Activated T-helper 17 cell treated with anti-CD3 and anti-CD28 coated beads, Interleukin-2, amount 50 U/mL, for 72 hours (primary cell): ENCODE results near the gene TMEM18. TPM values are rescaled to one million over a fixed set of nuclear protein-coding genes. Genes with fewer than 3 reads are reported as not detected.

Experiments used
- ATAC-seq: fragments of 150-1000 bp; cut with Tn5 transposase; replicated peaks from 2 replicates; pipeline ENCODE4 v1.10.0; 2021; ENCODE audit warnings: mild to moderate bottlenecking, moderate library complexity
- H3K27ac Mint-ChIP-seq: one replicate; pipeline ENCODE4 v1.8.0; 2022; ENCODE audit warnings: mixed read lengths
- H3K27me3 Mint-ChIP-seq: one replicate; pipeline ENCODE4 v1.8.0; 2022; ENCODE audit warnings: mixed read lengths
- H3K36me3 Mint-ChIP-seq: one replicate; pipeline ENCODE4 v1.8.0; 2022; ENCODE audit warnings: low read depth, mild to moderate bottlenecking, mixed read lengths
- H3K4me1 Mint-ChIP-seq: one replicate; pipeline ENCODE4 v1.8.0; 2022; ENCODE audit warnings: mixed read lengths
- H3K4me3 Mint-ChIP-seq: one replicate; pipeline ENCODE4 v1.8.0; 2022; ENCODE audit warnings: mild to moderate bottlenecking, mixed read lengths
- H3K9me3 Mint-ChIP-seq: one replicate; pipeline ENCODE4 v1.8.0; 2022; ENCODE audit warnings: mixed read lengths
- total RNA-seq, 2 donors: library from RNA; stranded (reverse); gene quantifications; one replicate each; pipeline ENCODE4 v1.2.3, GENCODE V29; 2022

TMEM18 gene
- total RNA-seq, 2 donors from 2014 or later: 35.4 to 36.6 TPM

DNA sequence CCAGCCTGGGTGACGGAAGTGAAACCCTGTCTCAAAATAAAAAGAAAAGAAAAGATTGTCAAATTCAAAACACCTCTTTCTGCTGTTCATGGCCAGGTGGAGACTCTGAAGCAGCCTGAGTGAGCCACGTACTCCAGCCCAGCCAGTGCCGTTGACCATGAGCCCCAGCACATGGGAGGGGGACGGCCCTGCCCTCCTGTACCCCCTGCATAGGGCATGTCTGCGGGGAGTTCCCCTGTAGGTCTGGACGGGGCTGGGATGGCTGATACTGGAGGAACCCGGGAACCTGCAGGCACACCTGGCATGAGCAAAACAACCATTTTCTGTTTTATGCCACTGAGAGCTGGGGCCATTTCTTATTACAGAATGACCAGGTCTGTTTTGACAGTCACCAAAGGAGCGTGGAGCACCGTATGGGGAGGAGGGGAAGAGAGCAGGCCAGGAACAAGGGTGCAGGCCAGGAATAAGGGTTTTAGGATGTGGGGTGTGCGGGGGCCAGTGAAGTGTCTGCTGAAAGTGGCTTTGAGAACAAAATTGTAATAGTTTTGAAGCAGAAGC lies 30.1 kb downstream of the TMEM18 start:
- Mint-ChIP-seq H3K27ac (no peak overlapping the region), H3K27me3 (peaks cover 10% of the 10 kb centered on the region), H3K36me3 (no peaks in the 10 kb centered on the region), H3K9me3 (no peaks in the 10 kb centered on the region), H3K4me1 (no peaks in the 10 kb centered on the region), H3K4me3 (no peak overlapping the region)
- no peak for ATAC-seq

DNA sequence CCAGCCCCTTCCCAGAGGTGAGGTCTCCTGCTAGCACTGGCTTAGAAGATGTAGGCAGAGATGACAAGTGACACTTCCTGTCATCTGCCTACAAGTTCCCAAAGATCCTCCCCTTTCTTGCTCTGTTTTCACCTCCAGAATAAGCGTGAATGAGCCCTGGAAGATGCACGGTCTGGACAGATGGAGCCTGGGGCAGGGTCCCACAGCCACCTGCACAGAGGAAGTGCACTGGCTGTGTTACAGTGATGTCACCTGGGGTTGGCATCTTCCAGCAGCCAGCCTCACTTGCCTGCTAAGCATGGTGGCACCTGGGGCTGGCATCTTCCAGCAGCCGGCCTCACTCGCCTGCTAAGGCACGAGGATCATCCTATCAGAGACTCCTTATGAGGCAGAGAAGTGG lies 32.3 kb downstream of the TMEM18 start:
- H3K36me3 Mint-ChIP-seq: no peaks in the 10 kb centered on the region
- no peak for ATAC-seq
- H3K4me1 Mint-ChIP-seq: no peaks in the 10 kb centered on the region
- H3K9me3 Mint-ChIP-seq: no peaks in the 10 kb centered on the region
- H3K4me3 Mint-ChIP-seq: no peak overlapping the region
- no peak overlapping the region for H3K27ac Mint-ChIP-seq
- peaks cover 10% of the 10 kb centered on the region for H3K27me3 Mint-ChIP-seq

DNA sequence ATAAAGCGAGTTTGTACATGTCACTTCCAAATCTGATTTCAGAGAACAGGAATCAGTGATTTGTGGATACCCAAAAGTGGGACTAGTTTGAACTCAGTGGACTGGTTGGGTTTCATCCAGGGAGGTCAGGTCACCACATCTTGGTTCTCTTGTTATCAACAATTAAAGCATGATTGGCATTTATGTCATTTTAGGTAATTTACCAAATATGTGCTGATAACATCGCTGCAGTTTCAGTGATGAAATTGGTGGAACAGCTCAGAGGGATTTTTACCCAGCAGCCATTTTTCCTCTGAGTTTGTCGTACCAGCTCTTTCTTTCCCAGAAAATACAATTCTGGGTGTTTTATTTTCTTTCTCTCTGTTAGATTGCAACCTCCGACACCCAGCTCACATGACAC lies 33.4 kb downstream of the TMEM18 start:
- H3K27me3 Mint-ChIP-seq: peaks cover 10% of the 10 kb centered on the region
- no peak overlapping the region for H3K4me3 Mint-ChIP-seq
- H3K36me3 Mint-ChIP-seq: no peaks in the 10 kb centered on the region
- no peak for ATAC-seq
- H3K4me1 Mint-ChIP-seq: no peaks in the 10 kb centered on the region
- H3K27ac Mint-ChIP-seq: no peak overlapping the region
- H3K9me3 Mint-ChIP-seq: no peaks in the 10 kb centered on the region

DNA sequence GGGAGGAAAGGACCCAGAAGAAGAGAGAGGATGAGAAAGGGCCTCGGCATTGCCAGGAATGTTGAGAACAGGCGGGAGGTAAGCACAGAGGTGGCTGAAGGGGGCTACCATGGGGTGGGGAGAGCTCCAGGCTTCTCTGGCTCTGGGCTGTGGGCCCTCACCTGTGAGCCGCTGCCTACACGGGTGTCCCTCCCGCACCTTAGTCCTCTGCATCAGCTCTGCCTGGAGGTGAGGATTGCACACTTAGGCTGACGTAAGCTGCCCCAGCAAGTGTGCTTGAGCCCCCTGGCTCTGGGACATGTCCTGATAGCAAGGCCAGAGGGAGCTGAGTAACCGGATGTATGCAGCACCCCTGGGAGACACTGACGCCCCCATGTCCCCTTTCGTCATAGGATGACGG lies 33.9 kb downstream of the TMEM18 start:
- ATAC-seq: no peak
- no peak overlapping the region for H3K4me3 Mint-ChIP-seq

DNA sequence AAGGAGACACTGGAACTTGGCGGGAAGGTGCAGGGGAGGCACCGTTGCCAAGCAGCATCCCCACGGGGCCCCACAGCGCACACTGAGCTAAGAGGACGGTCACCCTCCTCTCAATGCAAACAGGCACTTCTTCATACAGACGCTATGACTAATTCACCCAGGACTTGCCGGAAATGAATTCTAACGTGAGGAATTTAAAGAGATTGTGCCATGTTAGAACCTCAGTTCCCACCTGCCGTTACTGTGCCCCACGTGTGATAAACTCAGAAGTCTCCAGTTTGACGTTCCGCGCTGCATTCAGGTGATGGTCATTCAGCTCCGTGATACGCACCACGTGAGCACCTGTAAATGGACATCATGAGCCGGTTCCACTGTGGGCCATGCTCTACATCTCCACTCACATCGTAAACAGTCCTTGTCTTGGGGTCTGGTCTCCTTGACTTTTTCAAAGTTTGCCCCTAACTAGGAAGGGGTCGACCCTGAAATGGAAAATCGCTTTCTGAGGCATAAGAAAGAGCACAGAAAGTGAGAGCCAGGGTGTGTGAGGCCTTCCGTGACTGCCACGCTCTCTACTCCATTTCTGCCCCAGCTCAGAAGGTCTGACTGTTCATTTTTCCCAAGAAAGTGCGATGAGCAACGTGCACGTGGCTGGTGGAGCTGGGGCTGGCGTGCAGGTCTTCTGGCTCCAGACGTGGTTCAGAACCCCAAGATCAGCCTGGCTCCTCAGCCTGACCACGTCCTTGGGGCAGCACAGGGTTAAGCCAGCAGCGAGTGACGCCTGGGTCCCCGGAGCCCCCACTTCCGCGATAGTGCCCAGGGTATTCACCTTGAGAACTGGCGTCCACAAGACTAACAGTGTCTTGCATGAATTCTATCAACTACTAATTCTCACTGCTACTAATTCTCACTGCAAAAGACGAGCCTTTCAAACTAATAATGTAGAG lies 35.1 kb downstream of the TMEM18 start:
- Mint-ChIP-seq H3K27me3 (peaks cover 10% of the 10 kb centered on the region), H3K4me3 (no peak overlapping the region), H3K27ac (no peak overlapping the region), H3K4me1 (no peaks in the 10 kb centered on the region), H3K9me3 (no peaks in the 10 kb centered on the region), H3K36me3 (no peaks in the 10 kb centered on the region)
- ATAC-seq: no peak

More for the DNA sequence above, 33.9 kb downstream of the TMEM18 start:
- no peak overlapping the region for H3K27ac Mint-ChIP-seq
- H3K27me3 Mint-ChIP-seq: peaks cover 10% of the 10 kb centered on the region
- H3K36me3 Mint-ChIP-seq: no peaks in the 10 kb centered on the region
- no peaks in the 10 kb centered on the region for H3K4me1 Mint-ChIP-seq
- H3K9me3 Mint-ChIP-seq: no peaks in the 10 kb centered on the region

DNA sequence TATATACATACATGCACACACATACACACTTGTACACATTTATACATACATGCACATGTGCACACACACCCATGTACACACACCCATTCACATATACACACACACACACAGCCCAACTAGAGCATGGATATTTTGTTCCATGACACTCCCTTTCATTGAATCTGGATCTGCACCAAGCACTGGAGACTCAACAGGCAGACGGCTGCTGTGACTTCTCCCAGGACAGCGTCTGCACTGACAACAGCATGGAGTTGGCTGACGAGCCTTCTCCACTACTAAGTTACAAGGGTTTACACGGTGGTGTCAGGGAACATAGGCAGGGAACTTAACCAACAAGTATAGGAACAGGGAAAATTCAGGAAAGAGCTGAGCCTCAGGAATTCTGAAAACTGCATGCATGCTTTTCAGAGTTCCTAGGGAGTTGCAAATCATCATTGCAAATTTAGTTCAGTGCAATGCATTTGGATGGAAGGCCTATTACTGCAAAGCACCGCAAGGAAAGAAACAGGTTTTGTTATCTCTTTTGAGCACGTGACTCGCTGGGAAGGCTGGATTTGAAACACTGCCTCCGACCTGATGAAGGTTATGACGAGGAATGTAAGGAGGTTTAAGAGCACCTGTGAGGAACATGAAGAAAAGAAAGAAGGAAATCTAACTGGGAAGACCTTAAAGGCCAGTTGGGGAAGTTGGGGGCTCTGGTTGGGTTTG lies 35.9 kb downstream of the TMEM18 start:
- Mint-ChIP-seq H3K27me3 (peaks cover 6% of the 10 kb centered on the region), H3K27ac (no peak overlapping the region), H3K9me3 (no peaks in the 10 kb centered on the region), H3K4me1 (no peaks in the 10 kb centered on the region), H3K36me3 (no peaks in the 10 kb centered on the region), H3K4me3 (no peak overlapping the region)
- no peak for ATAC-seq

DNA sequence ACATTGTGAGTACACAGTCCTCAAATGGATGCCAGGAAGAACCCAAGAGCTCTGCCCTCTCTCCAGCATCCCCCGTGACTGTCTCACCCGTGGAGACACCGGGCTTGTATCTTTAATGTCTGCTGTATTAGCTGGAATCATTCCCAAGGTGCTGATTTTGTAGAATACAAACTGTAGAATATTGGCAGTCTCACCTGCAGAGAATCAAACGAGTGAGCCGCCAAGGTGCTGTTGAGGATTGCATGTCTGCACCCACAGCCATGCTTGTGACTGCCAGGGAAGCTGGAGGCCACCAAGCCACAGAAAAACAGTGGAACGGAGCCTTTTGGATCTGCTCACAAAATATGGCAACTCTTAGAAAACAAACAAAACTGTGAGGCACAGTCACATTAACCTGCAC lies 37.5 kb downstream of the TMEM18 start:
- H3K4me1 Mint-ChIP-seq: no peaks in the 10 kb centered on the region
- no peak overlapping the region for H3K4me3 Mint-ChIP-seq
- H3K36me3 Mint-ChIP-seq: no peaks in the 10 kb centered on the region
- ATAC-seq: no peak
- H3K27ac Mint-ChIP-seq: no peak overlapping the region
- H3K9me3 Mint-ChIP-seq: no peaks in the 10 kb centered on the region
- H3K27me3 Mint-ChIP-seq: peaks cover 6% of the 10 kb centered on the region

DNA sequence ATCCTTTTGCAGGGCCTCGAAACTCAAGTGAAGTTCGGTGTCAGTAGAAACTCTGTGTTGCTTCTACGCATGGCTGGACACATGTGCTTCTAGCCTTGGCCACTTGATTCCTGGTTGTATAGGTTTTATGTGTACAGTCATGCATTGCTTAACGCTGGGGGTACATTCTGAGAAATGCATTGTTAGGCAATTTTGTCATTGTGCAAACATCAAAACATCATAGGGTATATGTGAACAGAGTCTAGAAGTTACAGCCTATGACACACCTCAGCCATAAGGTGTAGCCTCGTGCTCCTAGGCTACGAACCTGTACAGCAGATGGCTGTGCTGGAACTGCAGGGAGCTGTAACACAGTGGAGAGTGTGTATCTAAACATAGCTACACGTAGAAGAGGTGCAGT lies 39.4 kb downstream of the TMEM18 start:
- Mint-ChIP-seq H3K4me3 (no peak overlapping the region), H3K9me3 (no peaks in the 10 kb centered on the region), H3K27me3 (no peaks in the 10 kb centered on the region), H3K36me3 (no peaks in the 10 kb centered on the region), H3K4me1 (no peaks in the 10 kb centered on the region), H3K27ac (no peak overlapping the region)
- ATAC-seq: no peak

DNA sequence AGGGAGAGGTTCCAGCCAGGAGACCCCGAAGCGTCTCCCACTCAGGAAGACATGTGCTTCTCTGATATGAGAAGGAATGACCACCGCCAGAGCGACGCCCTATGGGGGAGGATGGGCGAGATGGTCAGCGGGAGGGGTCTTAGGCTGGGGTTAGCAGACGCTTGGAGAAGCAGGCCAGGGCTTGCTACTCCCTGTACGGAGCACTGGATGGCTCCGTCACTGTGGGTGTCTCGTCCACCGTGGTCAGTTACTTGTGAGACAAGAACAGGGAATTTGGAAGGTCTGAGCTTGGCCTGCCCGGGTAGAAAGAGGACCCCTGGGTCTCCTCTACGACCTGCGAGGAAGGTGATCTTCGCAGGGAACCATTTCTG lies 39.8 kb downstream of the TMEM18 start:
- H3K27ac Mint-ChIP-seq: no peak overlapping the region
- H3K36me3 Mint-ChIP-seq: no peaks in the 10 kb centered on the region
- H3K27me3 Mint-ChIP-seq: no peaks in the 10 kb centered on the region
- peak overlapping the region; percentile 66 for H3K4me3 Mint-ChIP-seq
- no peak for ATAC-seq
- H3K4me1 Mint-ChIP-seq: no peaks in the 10 kb centered on the region
- no peaks in the 10 kb centered on the region for H3K9me3 Mint-ChIP-seq

DNA sequence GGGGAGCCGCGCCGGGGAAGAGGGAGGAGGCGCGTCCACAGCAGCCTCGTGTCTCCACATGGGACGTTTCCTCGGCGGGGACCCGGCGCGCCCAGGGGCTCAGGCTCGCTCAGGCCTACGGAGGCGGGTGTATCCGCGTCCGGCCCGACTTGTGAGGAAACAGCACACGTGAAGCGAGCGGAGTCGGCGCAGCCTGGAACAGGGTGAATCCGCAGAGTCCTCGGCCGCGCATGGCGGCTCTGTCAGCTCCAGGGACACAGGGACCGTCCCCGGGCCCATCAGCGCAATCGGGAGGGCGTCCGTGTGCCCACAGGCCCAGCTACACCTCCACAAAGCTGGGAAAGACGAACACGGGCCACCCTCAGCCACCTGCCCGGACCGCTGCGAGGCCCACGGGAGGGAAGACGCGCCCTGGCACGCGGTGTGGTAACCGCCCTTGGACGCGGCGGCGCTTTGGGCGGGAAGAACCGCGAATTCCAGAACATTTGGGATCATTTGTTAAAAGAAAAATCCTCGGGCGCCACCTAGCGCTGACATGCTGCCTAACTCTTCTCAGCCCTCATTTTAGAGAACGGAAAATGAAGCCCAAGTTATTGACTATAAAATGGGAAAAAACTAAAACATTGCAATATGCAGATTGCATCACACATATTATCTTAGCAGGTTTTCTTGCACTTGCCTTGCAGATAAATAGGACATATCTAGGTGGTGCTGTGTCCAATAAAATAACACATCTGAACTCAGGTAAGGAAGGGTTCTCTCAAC lies 40.4 kb downstream of the TMEM18 start:
- no peaks in the 10 kb centered on the region for H3K9me3 Mint-ChIP-seq
- no peaks in the 10 kb centered on the region for H3K36me3 Mint-ChIP-seq
- H3K4me1 Mint-ChIP-seq: no peaks in the 10 kb centered on the region
- no peaks in the 10 kb centered on the region for H3K27me3 Mint-ChIP-seq
- peak; percentile 76 for ATAC-seq
- peak overlapping the region; percentile 66 for H3K4me3 Mint-ChIP-seq
- no peak overlapping the region for H3K27ac Mint-ChIP-seq

DNA sequence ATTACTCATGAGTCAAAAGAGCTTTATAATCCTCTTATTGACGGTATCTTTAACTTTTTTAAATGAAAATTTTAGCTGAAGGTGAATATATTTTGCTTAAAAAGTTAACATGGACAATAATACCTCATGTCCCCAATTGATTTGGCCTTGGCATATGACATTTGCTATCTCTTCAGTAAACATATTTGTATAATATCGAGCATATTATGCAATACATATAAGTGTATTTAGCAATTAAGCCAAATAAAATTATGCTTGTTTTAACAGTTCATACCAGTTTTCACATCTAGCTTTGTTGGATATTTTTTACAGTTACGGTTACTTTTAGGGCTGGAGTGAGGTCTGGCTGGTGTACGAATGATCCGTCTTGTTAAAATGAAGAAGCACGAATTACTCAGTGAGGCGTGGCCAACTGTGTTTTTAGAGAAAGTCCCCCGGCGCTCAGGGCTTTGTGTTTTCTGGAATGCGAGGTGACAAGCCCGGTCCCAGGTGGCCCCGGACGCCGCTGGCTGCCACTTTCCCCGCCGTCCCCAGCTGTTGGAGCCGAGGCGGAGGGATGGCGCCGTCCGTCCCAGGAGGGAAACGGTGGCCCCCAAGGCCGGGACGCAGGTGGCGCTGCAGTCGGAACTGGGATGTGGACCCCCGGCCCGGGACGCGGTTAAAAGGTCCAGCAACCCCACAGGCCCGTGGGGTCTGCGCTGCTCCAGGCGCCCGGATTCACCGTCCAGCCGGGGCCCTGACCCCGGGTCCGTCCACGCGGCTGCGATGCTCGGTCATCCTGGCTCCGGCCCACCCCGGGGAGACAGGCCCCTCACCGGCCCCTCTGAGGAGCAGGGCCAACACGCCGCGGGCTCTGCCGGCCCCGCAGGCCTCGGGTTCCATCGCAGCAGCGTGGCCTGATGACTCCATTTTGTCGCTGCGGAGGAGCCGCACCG lies 41.3 kb downstream of the TMEM18 start:
- Mint-ChIP-seq H3K27me3 (no peaks in the 10 kb centered on the region), H3K4me3 (peak overlapping the region; percentile 20)

DNA sequence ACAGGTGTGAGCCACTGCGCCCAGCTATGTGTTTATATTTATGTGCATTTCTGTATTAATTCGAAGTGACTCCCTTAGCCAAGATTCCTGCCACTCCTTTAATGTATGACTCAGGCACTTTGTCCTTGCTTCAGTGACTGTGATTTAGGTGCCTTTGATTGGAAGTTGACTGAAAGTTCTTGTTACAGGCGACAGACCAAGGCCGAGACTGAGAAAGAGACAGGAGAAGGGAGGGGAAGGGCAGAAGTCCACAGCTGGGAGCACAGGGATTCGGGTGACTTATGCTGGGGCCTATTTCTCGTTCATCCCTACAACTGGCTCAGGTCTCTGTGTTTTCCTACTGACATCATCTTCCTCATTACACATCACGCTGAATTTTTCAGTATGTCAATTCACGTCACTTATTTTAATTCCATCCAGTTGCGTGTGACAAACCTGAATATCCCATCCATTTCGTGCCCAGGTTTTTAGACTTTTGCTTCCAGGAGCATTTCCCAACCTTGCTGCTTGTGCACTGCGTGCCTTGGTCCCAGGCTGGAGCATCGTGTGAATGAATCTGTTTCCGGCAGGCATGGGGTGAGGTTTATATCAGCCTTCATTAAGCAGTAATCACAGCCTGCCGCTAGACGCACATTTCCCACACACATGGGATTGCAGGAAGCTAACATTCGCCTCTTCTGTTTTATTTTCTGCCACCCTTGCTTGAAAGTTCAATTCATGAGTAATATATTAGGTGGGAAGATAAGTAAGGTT lies 42.4 kb downstream of the TMEM18 start:
- H3K36me3 Mint-ChIP-seq: no peaks in the 10 kb centered on the region

More for the DNA sequence above, 41.3 kb downstream of the TMEM18 start:
- Mint-ChIP-seq H3K36me3 (no peaks in the 10 kb centered on the region), H3K4me1 (no peaks in the 10 kb centered on the region), H3K27ac (no peak overlapping the region), H3K9me3 (no peaks in the 10 kb centered on the region)
- no peak for ATAC-seq

DNA sequence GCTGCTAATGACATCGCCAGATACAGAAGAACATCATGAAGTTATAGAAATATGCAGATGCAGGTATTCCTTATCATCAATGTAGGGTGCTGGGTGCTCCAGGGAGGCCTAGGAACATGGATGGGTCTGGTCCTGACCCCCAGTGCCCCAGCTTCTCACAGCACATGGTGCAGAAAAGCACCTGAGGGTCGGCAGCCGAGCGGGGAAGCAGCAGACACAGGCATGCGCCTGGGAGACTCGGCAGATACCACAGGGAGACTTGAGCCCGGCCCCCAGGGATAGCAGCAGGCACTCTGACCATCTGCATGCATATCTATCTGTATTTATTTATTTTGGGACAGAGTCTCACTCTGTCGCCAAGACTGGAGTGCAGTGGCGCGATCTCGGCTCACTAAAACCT lies 43.2 kb downstream of the TMEM18 start:
- Mint-ChIP-seq H3K27ac (no peak overlapping the region), H3K4me1 (no peaks in the 10 kb centered on the region), H3K9me3 (no peaks in the 10 kb centered on the region), H3K27me3 (no peaks in the 10 kb centered on the region), H3K36me3 (no peaks in the 10 kb centered on the region), H3K4me3 (no peak overlapping the region)
- ATAC-seq: no peak

More for the DNA sequence above, 42.4 kb downstream of the TMEM18 start:
- Mint-ChIP-seq H3K27me3 (no peaks in the 10 kb centered on the region), H3K4me3 (no peak overlapping the region), H3K4me1 (no peaks in the 10 kb centered on the region), H3K9me3 (no peaks in the 10 kb centered on the region), H3K27ac (no peak overlapping the region)
- no peak for ATAC-seq
